Mammary epithelial cell (primary cell): Measurements from ENCODE around the gene SP110.
A peak's percentile ranks its signal among the peaks of the same experiment; 100 is the strongest.

Experiments
- EZH2 ChIP-seq: IDR thresholded peaks from 2 replicates; pipeline ENCODE4 v1.6.1; 2012; ENCODE audit warnings: low read length, inconsistent platforms, borderline replicate concordance
- TF ChIP-seq, protein P1 (sequence below), 2 donors: IDR thresholded peaks in 1 of 2; conservative IDR thresholded peaks in 1 of 2; 2 replicates each; pipeline ENCODE4 v1.5.1; 2011 to 2012; ENCODE audit warnings: inconsistent platforms in 2 of 2, low read length in 2 of 2, mild to moderate bottlenecking in 2 of 2, control low read depth in 1 of 2, low read depth in 1 of 2; ENCODE audit not compliant: insufficient read depth in 1 of 2; ENCODE audit errors: extremely low read depth in 1 of 2

DNA sequence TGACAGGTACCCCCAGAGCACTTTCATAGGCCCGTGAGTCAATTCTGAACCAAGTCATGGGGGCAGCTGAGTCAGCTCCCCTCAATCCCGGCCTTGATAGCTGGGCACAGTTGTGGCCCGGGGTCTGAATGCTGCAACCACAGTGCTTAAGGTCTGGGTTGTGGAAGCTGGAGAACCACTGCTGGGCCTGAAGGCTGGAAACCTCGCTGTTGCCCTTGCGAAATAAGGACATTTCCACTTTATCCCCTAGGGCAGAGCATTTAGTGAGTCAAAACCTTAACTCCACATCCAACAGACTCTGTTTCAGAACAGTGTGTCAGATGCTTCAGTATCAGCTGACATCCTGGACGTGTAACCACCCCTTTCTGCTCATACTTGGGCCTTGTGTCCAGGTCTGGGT, 58.6 kb downstream of the SP110 start:
- TF ChIP-seq, protein P1, sequence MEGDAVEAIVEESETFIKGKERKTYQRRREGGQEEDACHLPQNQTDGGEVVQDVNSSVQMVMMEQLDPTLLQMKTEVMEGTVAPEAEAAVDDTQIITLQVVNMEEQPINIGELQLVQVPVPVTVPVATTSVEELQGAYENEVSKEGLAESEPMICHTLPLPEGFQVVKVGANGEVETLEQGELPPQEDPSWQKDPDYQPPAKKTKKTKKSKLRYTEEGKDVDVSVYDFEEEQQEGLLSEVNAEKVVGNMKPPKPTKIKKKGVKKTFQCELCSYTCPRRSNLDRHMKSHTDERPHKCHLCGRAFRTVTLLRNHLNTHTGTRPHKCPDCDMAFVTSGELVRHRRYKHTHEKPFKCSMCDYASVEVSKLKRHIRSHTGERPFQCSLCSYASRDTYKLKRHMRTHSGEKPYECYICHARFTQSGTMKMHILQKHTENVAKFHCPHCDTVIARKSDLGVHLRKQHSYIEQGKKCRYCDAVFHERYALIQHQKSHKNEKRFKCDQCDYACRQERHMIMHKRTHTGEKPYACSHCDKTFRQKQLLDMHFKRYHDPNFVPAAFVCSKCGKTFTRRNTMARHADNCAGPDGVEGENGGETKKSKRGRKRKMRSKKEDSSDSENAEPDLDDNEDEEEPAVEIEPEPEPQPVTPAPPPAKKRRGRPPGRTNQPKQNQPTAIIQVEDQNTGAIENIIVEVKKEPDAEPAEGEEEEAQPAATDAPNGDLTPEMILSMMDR (conservative IDR thresholded peaks at IDR 0.05 in 1 of 2, IDR thresholded peaks at IDR 0.05 in 1 of 2; ENCODE audit: extremely low read depth in 1 of 2, insufficient read depth in 1 of 2, low read depth in 1 of 2, low read length in 2 of 2): peak in 1 of 2 donors; percentile 12
- no peak for TF ChIP-seq EZH2
